Frontal cortex (tissue), 4 donors: ENCODE measurements around the gene PKHD1. TPM values are rescaled to one million over a fixed set of nuclear protein-coding genes. Genes with fewer than 3 reads are reported as not detected.
A peak's percentile ranks its signal among the peaks of the same experiment; 100 is the strongest.

Source experiments
- DNase-seq, 2 donors: peaks; one replicate each; pipeline ENCODE4 v3.0.0; 2012; ENCODE audit warnings: low spot score in 2 of 2
- FAIRE-seq: peaks from 2 replicates; lab custom pipeline; 2012; peaks lifted over from hg19 to GRCh38; lab: Jason Lieb, UNC
- total RNA-seq: library from RNA; depleted of rRNA; stranded (reverse); fragments of >200 nt; gene quantifications from one replicate; pipeline ENCODE4 v1.2.3, GENCODE V29; 2014
- donor health status: control.
- donor health status: control.
- donor health status: control.

Gene PKHD1
- total RNA-seq, 1 donor from 2014 or later = not detected

- DNase-seq (no peak), FAIRE-seq (no peak)
Observed at GRCh38 chr6:52106994-52107393, 19.6 kb upstream of the PKHD1 start.

- FAIRE-seq (no peak), DNase-seq (no peak)
Observed at GRCh38 chr6:52104979-52105378, 17.6 kb upstream of the PKHD1 start.

GRCh38 chr6:52103623-52104022 is 16.2 kb upstream of the PKHD1 start:
- FAIRE-seq (no peak), DNase-seq (no peak)

- FAIRE-seq = no peak
- DNase-seq = no peak
Observed at GRCh38 chr6:52102405-52102804, 15.0 kb upstream of the PKHD1 start.

GRCh38 chr6:52098721-52099120 is 11.3 kb upstream of the PKHD1 start:
- no peak for FAIRE-seq

GRCh38 chr6:52089758-52090348 is 2.4 kb upstream of the PKHD1 start:
- no peak for FAIRE-seq
- no peak for DNase-seq

More at GRCh38 chr6:52098721-52099120, 11.3 kb upstream of the PKHD1 start:
- no peak for DNase-seq

- FAIRE-seq (no peak), DNase-seq (no peak)
Observed at GRCh38 chr6:52086741-52087140, 672 bp downstream of the PKHD1 start.

- no peak for DNase-seq
- no peak for FAIRE-seq
Observed at GRCh38 chr6:52081237-52081636, 6.2 kb downstream of the PKHD1 start.

GRCh38 chr6:52077961-52078625 is 9.3 kb downstream of the PKHD1 start:
- no peak for FAIRE-seq
- no peak for DNase-seq

GRCh38 chr6:52077180-52077884 is 10.1 kb downstream of the PKHD1 start:
- FAIRE-seq (no peak), DNase-seq (no peak)

- FAIRE-seq = no peak
- no peak for DNase-seq
Observed at GRCh38 chr6:52076791-52077179, 10.6 kb downstream of the PKHD1 start.

GRCh38 chr6:52074716-52075115 is 12.7 kb downstream of the PKHD1 start:
- FAIRE-seq (no peak), DNase-seq (no peak)

GRCh38 chr6:52074155-52074554 is 13.3 kb downstream of the PKHD1 start:
- DNase-seq (no peak), FAIRE-seq (no peak)

GRCh38 chr6:52065621-52066020 is 21.8 kb downstream of the PKHD1 start:
- FAIRE-seq = no peak
- DNase-seq = no peak

GRCh38 chr6:52063584-52064344 is 23.6 kb downstream of the PKHD1 start:
- peak in 1 of 2 donors; percentile 33 for DNase-seq

GRCh38 chr6:52061481-52061880 is 25.9 kb downstream of the PKHD1 start:
- DNase-seq (no peak), FAIRE-seq (no peak)

More at GRCh38 chr6:52063584-52064344, 23.6 kb downstream of the PKHD1 start:
- FAIRE-seq = no peak

- no peak for FAIRE-seq
- DNase-seq = no peak
Observed at GRCh38 chr6:52059821-52060220, 27.6 kb downstream of the PKHD1 start.

GRCh38 chr6:52055451-52055850 is 32.0 kb downstream of the PKHD1 start:
- DNase-seq = no peak
- FAIRE-seq = no peak

- DNase-seq (no peak), FAIRE-seq (no peak)
Observed at GRCh38 chr6:52053038-52053695, 34.2 kb downstream of the PKHD1 start.

- DNase-seq (no peak), FAIRE-seq (no peak)
Observed at GRCh38 chr6:52050051-52050405, 37.4 kb downstream of the PKHD1 start.
